Stimulated activated CD4-positive, alpha-beta T cell treated with anti-CD3 and anti-CD28 coated beads, Interleukin-1b, Interleukin-23, amount 100 ng/mL, for 48 hours (primary cell): Measurements from ENCODE around the gene GARIN5A.

ENCODE experiments used
- DNase-seq: peaks from one replicate; pipeline ENCODE4 v3.0.0-alpha.2; 2020

GARIN5A gene

GRCh38 chr19:50432221-50433028 lies 44.2 kb downstream of the GARIN5A start, which contains the start of gene MYBPC2:
TSS of gene MYBPC2 (plus strand) at chr19:50432892. CDS start at chr19:50432954, 62 bp downstream.
- no peak for DNase-seq

GRCh38 chr19:50431343-50432220 lies 45.1 kb downstream of the GARIN5A start:
- DNase-seq: peak; percentile 84

GRCh38 chr19:50430888-50431342 lies 45.7 kb downstream of the GARIN5A start:
- DNase-seq: no peak

- DNase-seq: no peak
Measured at GRCh38 chr19:50428772-50429463, 47.7 kb downstream of the GARIN5A start.

- DNase-seq: no peak
Measured at GRCh38 chr19:50427997-50428425, 48.6 kb downstream of the GARIN5A start.

GRCh38 chr19:50427318-50427925 lies 49.2 kb downstream of the GARIN5A start:
- DNase-seq: no peak

GRCh38 chr19:50425581-50425980 lies 51.1 kb downstream of the GARIN5A start:
- DNase-seq: no peak

- no peak for DNase-seq
Measured at GRCh38 chr19:50423279-50424113, 53.2 kb downstream of the GARIN5A start.

- DNase-seq: no peak
Measured at GRCh38 chr19:50422397-50423278, 54.0 kb downstream of the GARIN5A start.

- no peak for DNase-seq
Measured at GRCh38 chr19:50420808-50421207, 55.8 kb downstream of the GARIN5A start.

GRCh38 chr19:50420127-50420526 lies 56.5 kb downstream of the GARIN5A start:
- no peak for DNase-seq

- no peak for DNase-seq
Measured at GRCh38 chr19:50419580-50420035, 57.0 kb downstream of the GARIN5A start.

- no peak for DNase-seq
Measured at GRCh38 chr19:50419022-50419579, 57.5 kb downstream of the GARIN5A start.

- DNase-seq: no peak
Measured at GRCh38 chr19:50418176-50419021, 58.2 kb downstream of the GARIN5A start, which contains the start of gene SPIB. TSS of gene SPIB (plus strand) at chr19:50418938. CDS start at chr19:50418963, 25 bp downstream.

GRCh38 chr19:50417111-50418081 lies 59.3 kb downstream of the GARIN5A start:
- no peak for DNase-seq
